ENCODE measurements around the gene MRPL57.
"Not testable (repeated sequence)": the region's sequence is repeated elsewhere in the genome, so short reads cannot be mapped to it uniquely, and the experiment has no call there.

The MRPL57 gene

DNA sequence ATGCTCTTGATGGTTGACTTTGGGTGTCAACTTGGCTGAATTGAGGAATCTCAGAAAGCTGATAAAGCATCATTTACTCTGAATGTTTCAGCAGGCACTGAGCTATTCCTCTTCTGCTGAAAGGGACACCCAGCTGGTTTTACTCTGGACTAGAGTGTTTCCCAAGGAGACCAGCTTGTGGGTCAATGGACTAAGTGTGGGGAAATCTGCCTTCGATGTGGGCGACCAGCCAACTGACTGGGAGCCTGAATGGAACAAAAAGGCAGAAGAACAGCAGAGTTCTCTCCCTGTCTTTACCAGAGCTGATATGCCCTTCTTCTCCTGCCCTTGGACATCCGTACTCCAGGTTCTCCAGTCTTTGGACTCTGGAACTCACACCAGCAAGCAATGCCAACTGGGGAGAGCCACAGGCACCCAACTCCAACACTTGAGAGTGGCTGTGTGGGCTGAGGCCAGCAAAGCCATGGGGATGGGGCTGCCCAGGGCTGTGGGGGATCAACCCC lies 32.2 kb downstream of the MRPL57 start:
- Histone ChIP-seq H3K9me2 (replicated peaks; ENCODE audit: insufficient read depth, low read length) (no peaks in the 10 kb centered on the region), H3F3A (ENCODE audit: insufficient read depth, low read length) (no peaks in the 10 kb centered on the region), H3K4me2 (ENCODE audit: low read depth, low read length) (no peak overlapping the region), H3K27ac (ENCODE audit: low read length) (no peak overlapping the region), H3K9me3 (replicated peaks; ENCODE audit: insufficient read depth, low read length) (no peaks in the 10 kb centered on the region), H3K9ac (ENCODE audit: low read length) (no peak overlapping the region), H3K27me3 (replicated peaks; ENCODE audit: insufficient read depth, low read length) (no peaks in the 10 kb centered on the region), H3K36me3 (replicated peaks; ENCODE audit: insufficient read depth, low read length) (no peaks in the 10 kb centered on the region), H3K79me2 (ENCODE audit: low read length) (no peaks in the 10 kb centered on the region), H3K4me3 (ENCODE audit: low read length) (no peak overlapping the region), H4K20me1 (ENCODE audit: insufficient read depth, low read length) (no peaks in the 10 kb centered on the region), H2AFZ (ENCODE audit: low read length) (no peak overlapping the region), H3K4me1 (ENCODE audit: low read length) (peaks cover 2% of the 10 kb centered on the region; the same call in 1 of the 2 replicates)
- DNase-seq, result no peak
- no peak for TF ChIP-seq EZH2phosphoT487 (IDR thresholded peaks at IDR 0.05; ENCODE audit: low read length)
- TF ChIP-seq, protein P1, sequence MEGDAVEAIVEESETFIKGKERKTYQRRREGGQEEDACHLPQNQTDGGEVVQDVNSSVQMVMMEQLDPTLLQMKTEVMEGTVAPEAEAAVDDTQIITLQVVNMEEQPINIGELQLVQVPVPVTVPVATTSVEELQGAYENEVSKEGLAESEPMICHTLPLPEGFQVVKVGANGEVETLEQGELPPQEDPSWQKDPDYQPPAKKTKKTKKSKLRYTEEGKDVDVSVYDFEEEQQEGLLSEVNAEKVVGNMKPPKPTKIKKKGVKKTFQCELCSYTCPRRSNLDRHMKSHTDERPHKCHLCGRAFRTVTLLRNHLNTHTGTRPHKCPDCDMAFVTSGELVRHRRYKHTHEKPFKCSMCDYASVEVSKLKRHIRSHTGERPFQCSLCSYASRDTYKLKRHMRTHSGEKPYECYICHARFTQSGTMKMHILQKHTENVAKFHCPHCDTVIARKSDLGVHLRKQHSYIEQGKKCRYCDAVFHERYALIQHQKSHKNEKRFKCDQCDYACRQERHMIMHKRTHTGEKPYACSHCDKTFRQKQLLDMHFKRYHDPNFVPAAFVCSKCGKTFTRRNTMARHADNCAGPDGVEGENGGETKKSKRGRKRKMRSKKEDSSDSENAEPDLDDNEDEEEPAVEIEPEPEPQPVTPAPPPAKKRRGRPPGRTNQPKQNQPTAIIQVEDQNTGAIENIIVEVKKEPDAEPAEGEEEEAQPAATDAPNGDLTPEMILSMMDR (IDR thresholded peaks at IDR 0.05; ENCODE audit: low read length), result no peak
- TF ChIP-seq EZH2 (optimal IDR thresholded peaks at IDR 0.05; ENCODE audit: low read depth, low read length), result no peak

DNA sequence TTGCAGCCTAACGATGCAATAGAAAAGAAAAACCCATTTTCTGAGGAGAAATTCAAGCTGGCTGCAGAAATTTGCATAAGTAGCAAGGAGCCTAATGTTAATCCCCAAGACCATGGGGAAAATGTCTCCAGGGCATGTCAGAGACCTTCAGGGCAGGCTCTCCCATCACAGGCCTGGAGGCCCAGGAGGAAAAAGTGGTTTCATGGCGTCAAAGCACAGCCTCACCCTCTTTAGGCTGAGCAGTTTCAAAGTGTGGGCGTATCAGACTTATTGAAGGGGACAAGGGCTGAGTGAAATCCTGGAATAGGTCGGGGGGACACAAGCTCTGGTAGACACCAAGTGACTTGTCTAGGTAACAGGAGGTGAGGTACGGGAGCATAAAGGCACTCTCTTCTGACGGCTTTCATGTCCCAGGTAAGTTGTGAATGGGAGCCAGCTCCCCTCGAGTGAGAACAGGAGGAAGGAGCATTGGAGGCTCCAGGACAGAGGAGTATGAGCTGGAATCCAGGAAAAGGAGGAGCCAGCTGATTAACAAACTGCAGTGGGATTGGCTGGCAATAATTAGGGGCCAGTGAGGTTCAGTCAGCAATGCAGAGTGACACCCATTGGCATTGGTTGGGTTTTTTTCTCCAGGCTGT lies 35.8 kb downstream of the MRPL57 start:
- Histone ChIP-seq H3K4me2 (ENCODE audit: low read depth, low read length) (no peak overlapping the region), H3K27ac (ENCODE audit: low read length) (no peak overlapping the region), H3K4me1 (ENCODE audit: low read length) (no peaks in the 10 kb centered on the region), H4K20me1 (ENCODE audit: insufficient read depth, low read length) (no peaks in the 10 kb centered on the region), H2AFZ (ENCODE audit: low read length) (no peak overlapping the region), H3K4me3 (ENCODE audit: low read length) (no peak overlapping the region), H3K9ac (ENCODE audit: low read length) (no peak overlapping the region), H3K9me3 (replicated peaks; ENCODE audit: insufficient read depth, low read length) (no peaks in the 10 kb centered on the region), H3K9me2 (replicated peaks; ENCODE audit: insufficient read depth, low read length) (no peaks in the 10 kb centered on the region), H3K36me3 (replicated peaks; ENCODE audit: insufficient read depth, low read length) (no peaks in the 10 kb centered on the region), H3K79me2 (ENCODE audit: low read length) (no peaks in the 10 kb centered on the region), H3F3A (ENCODE audit: insufficient read depth, low read length) (no peaks in the 10 kb centered on the region), H3K27me3 (replicated peaks; ENCODE audit: insufficient read depth, low read length) (no peaks in the 10 kb centered on the region)
- TF ChIP-seq, protein P1 (IDR thresholded peaks at IDR 0.05; ENCODE audit: low read length), result no peak
- TF ChIP-seq EZH2 (optimal IDR thresholded peaks at IDR 0.05; ENCODE audit: low read depth, low read length), result no peak
- no peak for TF ChIP-seq EZH2phosphoT487 (IDR thresholded peaks at IDR 0.05; ENCODE audit: low read length)
- no peak for DNase-seq

DNA sequence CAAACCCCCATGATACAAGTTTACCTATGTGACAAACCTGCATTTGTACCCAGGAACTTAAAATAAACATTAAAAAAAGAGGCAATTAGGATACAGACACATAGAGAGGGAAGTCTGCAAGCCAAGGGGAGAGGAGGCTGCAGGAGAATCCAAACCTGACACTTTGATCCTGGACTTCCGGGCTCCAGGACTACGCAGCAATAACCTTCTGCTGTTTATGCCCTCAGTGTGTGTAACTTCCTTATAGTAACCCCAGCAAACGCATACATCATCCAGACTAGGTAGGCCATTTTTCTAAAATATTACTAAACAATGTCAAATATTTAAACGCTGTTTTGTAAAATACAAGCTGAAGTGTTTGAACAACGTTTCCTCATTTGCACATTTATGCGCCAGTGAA lies 39.0 kb downstream of the MRPL57 start:
- H3K9me2 ChIP-seq (replicated peaks; ENCODE audit: insufficient read depth, low read length); H3K9ac ChIP-seq (ENCODE audit: low read length); DNase-seq; H4K20me1 ChIP-seq (ENCODE audit: insufficient read depth, low read length); H3K4me2 ChIP-seq (ENCODE audit: low read depth, low read length); H3K4me3 ChIP-seq (ENCODE audit: low read length); H2AFZ ChIP-seq (ENCODE audit: low read length); H3K36me3 ChIP-seq (replicated peaks; ENCODE audit: insufficient read depth, low read length); H3K79me2 ChIP-seq (ENCODE audit: low read length); H3K27ac ChIP-seq (ENCODE audit: low read length); H3K9me3 ChIP-seq (replicated peaks; ENCODE audit: insufficient read depth, low read length); H3K27me3 ChIP-seq (replicated peaks; ENCODE audit: insufficient read depth, low read length): not testable (repeated sequence)
- peaks cover 16% of the 10 kb centered on the region for H3K4me1 ChIP-seq (ENCODE audit: low read length)
- H3F3A ChIP-seq (ENCODE audit: insufficient read depth, low read length), result peaks cover 16% of the 10 kb centered on the region

DNA sequence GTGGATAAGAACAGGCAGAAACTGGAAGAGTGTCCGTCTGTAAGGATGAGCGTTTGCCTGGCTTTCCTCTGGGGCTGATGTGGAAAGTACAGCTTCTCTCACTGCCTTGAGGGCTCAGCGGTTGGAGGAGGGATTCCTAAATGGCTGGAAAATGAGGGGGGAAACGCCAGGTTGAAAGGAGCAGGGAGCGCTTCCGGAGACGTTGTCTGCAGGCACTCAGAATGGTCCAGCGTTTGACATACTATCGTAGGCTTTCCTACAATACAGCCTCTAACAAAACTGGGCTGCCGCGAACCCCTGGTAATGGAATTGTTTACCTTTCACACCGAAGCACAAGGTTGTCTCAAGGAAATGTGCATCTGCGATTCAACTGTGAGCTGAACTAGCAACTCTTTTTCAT lies 39.9 kb downstream of the MRPL57 start:
- Histone ChIP-seq H3K9ac (ENCODE audit: low read length) (no peak overlapping the region), H3K4me2 (ENCODE audit: low read depth, low read length) (no peak overlapping the region), H4K20me1 (ENCODE audit: insufficient read depth, low read length) (no peaks in the 10 kb centered on the region), H3K9me3 (replicated peaks; ENCODE audit: insufficient read depth, low read length) (no peaks in the 10 kb centered on the region), H3F3A (ENCODE audit: insufficient read depth, low read length) (peaks cover 16% of the 10 kb centered on the region), H3K9me2 (replicated peaks; ENCODE audit: insufficient read depth, low read length) (no peaks in the 10 kb centered on the region), H3K4me3 (ENCODE audit: low read length) (no peak overlapping the region), H3K4me1 (ENCODE audit: low read length) (peaks cover 16% of the 10 kb centered on the region), H3K36me3 (replicated peaks; ENCODE audit: insufficient read depth, low read length) (no peaks in the 10 kb centered on the region), H3K79me2 (ENCODE audit: low read length) (no peaks in the 10 kb centered on the region), H3K27ac (ENCODE audit: low read length) (no peak overlapping the region), H3K27me3 (replicated peaks; ENCODE audit: insufficient read depth, low read length) (no peaks in the 10 kb centered on the region), H2AFZ (ENCODE audit: low read length) (no peak overlapping the region)
- no peak for DNase-seq
- TF ChIP-seq EZH2 (optimal IDR thresholded peaks at IDR 0.05; ENCODE audit: low read depth, low read length) (no peak), EZH2phosphoT487 (IDR thresholded peaks at IDR 0.05; ENCODE audit: low read length) (no peak)
- TF ChIP-seq, protein P1 (IDR thresholded peaks at IDR 0.05; ENCODE audit: low read length), result no peak

Measured in MM.1S (cell line).